ENCODE measurements around the gene ADGRB2.
A peak's percentile ranks its signal among the peaks of the same experiment; 100 is the strongest.

ADGRB2 gene, protein sequence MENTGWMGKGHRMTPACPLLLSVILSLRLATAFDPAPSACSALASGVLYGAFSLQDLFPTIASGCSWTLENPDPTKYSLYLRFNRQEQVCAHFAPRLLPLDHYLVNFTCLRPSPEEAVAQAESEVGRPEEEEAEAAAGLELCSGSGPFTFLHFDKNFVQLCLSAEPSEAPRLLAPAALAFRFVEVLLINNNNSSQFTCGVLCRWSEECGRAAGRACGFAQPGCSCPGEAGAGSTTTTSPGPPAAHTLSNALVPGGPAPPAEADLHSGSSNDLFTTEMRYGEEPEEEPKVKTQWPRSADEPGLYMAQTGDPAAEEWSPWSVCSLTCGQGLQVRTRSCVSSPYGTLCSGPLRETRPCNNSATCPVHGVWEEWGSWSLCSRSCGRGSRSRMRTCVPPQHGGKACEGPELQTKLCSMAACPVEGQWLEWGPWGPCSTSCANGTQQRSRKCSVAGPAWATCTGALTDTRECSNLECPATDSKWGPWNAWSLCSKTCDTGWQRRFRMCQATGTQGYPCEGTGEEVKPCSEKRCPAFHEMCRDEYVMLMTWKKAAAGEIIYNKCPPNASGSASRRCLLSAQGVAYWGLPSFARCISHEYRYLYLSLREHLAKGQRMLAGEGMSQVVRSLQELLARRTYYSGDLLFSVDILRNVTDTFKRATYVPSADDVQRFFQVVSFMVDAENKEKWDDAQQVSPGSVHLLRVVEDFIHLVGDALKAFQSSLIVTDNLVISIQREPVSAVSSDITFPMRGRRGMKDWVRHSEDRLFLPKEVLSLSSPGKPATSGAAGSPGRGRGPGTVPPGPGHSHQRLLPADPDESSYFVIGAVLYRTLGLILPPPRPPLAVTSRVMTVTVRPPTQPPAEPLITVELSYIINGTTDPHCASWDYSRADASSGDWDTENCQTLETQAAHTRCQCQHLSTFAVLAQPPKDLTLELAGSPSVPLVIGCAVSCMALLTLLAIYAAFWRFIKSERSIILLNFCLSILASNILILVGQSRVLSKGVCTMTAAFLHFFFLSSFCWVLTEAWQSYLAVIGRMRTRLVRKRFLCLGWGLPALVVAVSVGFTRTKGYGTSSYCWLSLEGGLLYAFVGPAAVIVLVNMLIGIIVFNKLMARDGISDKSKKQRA (N-terminal part only)

DNA sequence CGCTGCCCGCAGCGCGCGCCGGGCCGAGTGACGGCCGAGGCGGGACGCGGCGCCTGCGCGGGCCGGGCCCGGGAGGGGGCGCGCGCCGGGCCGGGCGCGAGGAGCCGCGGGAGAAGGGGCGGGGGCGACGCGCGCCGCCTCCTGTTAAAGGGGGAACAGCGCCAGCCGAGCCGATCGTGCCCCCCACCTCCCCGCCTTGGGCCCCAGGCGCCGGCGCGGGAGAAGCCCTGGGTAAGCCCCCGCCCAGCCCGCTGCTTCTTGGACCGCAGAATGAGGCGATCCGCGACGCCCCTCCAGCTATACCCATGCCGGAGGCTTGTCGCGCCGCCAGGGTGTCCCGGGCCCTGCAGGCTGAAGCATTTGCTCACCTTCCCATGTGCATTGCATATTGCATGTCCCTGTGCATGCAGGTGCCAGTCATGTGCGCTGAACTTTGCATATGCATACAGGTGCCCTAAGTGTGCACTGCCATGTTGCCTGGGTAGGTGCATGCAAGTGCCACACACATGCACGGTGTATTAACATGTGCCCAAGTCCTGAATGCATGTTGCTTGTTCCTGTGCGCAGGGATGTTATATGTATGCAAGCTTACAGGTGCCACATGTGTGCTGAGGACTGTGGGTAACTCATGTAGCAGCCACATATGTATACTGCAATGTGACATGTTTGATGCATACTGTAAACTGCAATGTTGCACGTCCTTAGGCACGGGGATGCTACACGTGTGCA lies at the start of gene ADGRB2:
Gene ADGRB2, minus strand, starts transcription at position 29 of the 729 bp plus-strand sequence. CDS start 7,119 bp downstream, outside the sequence.
- peak; percentile 73 for DNase-seq (ENCODE audit: low spot score)

DNA sequence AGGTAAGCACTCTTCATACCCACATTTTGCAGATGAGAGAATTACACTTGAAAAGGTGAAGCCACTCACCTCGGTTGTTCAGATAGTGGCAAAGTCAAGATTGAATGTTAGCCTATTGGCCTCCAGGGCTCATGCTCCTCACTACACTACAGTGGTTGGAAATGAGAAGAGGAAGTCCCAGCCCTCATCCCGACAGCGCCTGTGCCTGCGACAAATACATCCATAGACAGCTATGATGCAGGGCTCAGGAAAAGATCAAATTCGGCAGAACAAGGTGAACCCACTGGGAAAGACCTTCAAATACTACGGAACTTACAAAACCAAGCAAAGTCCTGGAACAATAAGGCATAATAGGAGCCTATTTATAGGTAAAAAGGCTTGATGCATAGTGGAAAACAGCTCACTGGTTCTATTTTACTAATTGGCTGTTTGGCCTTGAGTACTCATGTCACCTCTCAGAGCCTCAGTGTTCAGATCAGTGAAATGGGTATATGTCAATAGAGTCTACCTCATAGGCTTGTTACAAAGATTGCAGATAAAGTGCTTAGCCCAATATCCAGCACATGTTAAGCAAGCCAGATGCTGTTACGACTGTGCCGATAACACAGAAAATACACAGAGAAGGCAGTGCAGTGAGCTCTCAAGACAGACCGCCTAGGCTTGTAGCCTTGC lies 48.2 kb upstream of the ADGRB2 start:
- DNase-seq (ENCODE audit: low spot score), result no peak

DNA sequence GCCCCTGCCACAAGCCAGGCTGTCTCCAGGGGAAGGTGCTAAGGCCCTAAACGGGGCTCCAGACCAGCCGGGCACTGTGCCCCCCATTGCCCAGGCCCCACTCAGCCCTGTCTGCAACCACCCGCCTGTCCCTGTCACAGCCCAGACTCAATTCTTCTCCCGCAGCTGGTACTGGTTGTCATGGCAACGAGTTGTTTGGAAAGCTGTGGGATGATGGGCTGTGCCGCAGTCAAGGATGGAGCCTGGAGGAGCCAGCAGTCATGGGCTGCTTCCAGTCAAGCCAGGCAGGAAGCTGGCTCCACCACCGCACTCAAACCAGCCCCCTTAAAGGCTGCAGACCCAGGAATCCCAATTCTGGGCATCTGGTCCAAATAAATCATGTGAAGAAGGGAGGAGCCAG lies 47.5 kb upstream of the ADGRB2 start:
- no peak for DNase-seq (ENCODE audit: low spot score)

DNA sequence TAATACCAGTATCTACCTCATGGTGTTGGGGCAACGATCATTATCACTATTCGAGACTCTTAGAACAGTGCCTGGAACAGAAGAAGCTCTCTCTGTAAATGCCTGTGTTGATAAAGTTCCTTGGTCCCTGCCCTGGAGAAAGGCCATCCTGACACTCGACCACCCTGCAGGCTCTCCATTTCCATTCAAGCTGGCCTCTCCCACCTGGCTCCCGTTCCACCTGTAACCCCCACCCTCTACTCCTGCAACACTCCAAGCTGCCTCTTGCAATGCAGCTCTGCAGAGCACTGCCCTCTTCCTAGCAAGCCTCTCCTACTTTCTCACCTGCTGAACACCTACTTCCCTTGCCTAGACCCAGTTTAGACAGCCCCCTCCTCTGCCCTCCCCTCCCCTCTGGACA lies 45.6 kb upstream of the ADGRB2 start:
- no peak for DNase-seq (ENCODE audit: low spot score)

DNA sequence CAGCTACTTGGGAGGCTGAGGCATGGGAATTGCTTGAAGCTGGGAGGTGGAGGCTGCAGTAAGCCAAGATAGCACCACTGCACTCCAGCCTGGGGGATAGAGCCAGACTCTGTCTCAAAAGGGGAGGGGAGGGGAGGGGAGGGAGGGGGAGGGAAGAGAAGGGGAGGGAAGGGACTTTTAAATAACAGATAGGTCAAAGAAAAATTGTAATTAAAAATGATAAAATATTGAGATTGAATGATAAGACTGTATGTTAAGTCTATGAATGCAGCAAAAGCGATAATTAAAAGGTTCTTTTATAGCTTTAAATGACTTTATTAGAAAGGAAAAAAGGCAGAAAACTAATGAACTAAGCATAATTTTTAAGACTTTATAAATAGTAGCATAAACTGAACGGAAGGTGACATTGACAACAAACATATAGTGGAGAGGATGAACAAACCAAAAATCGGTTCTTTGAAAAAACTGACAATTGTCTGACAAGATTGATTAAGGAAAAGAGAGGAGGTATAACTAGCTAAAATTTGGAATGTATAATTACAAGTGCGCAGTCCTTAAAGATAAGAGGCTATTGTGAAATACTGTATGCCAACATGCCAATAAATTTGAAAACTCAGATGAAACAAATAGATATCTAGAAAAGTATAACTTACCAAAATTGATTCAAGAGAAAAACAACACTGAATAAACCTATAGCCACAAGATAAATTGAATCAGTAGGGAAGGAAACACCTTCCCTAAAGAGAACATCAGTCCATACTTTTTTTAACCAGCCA lies 43.3 kb upstream of the ADGRB2 start:
- DNase-seq (ENCODE audit: low spot score), result no peak

DNA sequence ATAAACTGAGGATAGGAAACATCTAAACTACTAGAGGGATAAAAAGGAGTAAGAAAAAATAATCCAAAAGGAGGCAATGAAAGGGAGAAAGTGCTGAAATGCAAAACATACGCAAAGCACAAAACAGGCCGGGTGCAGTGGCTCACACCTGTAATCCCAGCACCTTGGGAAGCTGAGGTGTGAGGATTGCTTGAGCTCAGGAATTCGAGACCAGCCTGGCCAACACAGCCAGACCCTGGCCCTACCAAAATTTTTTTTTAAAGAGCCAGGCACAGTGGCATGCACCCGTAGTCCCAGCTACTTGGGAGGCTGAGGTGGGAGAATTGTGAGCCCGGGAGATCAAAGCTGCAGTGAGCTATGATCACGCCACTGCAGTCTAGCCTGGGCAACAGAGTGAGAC lies 41.2 kb upstream of the ADGRB2 start:
- DNase-seq (ENCODE audit: low spot score), result no peak

DNA sequence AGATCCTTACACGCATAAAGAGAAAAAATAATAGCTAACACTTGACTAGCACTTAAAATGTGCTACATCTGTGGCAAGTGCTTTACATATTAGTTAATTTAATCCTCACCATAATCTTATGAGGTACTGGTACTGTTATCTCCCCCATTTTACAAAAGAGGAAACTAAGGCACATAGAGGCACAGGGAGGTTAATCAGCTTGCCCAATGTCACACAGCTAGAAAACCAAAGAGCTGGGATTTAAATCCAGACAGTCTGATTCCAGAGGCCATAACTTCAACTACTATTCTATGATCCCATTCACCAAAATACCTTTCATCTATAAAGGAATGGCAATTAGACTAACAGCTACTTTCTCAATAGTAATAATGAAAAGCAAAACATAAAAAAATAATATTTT lies 40.0 kb upstream of the ADGRB2 start:
- DNase-seq (ENCODE audit: low spot score), result no peak

DNA sequence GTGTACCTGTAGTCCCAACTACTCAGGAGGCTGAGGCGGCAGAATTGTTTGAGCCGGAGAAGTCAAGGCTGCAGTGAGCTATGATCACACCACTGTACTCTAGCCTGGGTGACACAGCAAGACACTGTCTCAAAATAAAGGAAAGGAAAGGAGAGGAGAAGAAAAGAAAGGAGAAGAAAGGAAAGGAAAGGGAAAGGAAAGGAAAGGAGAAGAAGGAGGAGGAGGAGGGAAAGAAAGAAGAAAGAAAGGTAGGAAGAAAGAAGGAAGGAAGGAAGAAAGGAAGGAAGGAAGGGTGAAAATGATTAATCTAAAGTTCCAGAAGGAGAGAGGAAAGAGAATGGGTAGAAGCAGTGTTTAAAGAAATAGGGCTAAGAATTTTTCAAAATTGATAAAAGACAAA lies 39.5 kb upstream of the ADGRB2 start:
- DNase-seq (ENCODE audit: low spot score), result no peak

DNA sequence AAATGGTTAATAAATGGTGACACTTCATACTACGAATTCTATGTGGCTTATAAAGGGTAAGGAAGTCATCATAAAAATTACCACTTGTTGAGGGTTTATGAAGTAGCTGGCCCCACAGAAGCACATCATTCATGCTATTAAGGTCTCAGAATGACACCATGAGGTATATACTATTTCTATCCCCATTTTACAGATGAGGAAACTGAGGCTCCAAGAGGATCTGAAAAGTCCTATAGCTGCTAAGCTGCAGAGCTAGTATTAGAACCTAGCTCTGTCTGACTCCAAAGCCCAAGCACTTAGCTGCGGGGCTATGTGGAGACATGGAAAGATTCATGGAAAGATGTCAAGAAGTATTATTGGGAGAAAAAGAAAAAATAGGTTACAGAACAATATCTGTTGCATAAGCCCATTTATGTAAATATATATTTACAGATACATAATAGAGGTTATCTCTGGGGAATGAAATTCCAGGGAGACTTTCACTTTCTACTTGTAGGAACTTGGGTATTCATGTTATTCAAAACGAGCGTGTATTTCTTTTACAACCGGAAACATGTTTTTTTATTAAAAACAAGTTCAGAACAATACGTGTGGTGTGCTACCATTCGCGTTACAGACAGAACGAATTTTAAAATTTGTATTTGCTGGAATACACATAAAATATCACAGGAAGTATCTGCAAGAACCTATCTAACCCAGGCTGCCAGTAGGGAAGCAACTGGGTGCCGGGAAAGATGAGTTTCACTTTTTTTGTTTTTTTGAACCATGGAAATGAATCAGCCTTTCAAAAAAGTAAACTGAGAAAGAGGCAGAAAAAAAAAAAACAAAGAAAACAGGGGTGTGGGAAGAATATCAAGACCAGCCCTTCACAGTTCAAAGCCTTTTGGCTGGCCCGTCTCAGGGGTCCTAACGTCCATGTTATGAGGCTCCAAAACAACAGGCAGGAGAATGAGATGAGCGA lies 38.3 kb upstream of the ADGRB2 start:
- no peak for DNase-seq (ENCODE audit: low spot score)

DNA sequence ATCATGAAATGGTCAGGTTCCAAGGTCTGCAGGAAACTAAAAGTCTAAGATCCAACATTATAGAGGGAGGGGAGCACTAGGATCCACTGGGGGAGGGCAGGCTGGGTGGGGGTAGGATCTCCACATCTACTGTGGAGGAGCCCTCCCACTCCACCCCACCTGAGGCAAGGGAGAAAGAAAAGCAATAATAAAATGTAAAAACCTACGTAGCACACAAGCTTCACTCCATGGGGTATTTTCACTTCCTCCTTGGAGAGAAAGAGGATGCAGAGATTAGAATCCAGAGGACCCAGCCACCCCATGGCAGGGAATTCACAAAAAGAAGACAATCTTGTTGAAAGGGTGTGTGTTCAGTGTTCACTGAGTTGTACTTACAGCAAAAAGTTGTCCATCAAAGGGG lies 37.3 kb upstream of the ADGRB2 start:
- peak; percentile 1 for DNase-seq (ENCODE audit: low spot score)

DNA sequence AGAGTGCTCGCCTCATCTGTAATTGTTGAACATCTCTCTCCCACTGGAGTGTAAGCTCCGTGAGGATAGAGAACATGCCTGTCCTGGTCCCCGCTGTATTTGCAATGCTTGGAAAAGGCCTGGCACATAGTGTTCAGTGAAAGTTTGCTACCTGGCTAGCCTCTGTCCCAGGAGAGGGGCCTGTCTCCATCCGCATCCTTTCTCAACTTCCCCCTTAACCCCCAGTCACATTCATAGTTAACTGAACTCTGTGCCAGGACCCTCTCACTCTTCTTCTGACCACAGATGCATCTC lies 36.5 kb upstream of the ADGRB2 start:
- DNase-seq (ENCODE audit: low spot score), result no peak

DNA sequence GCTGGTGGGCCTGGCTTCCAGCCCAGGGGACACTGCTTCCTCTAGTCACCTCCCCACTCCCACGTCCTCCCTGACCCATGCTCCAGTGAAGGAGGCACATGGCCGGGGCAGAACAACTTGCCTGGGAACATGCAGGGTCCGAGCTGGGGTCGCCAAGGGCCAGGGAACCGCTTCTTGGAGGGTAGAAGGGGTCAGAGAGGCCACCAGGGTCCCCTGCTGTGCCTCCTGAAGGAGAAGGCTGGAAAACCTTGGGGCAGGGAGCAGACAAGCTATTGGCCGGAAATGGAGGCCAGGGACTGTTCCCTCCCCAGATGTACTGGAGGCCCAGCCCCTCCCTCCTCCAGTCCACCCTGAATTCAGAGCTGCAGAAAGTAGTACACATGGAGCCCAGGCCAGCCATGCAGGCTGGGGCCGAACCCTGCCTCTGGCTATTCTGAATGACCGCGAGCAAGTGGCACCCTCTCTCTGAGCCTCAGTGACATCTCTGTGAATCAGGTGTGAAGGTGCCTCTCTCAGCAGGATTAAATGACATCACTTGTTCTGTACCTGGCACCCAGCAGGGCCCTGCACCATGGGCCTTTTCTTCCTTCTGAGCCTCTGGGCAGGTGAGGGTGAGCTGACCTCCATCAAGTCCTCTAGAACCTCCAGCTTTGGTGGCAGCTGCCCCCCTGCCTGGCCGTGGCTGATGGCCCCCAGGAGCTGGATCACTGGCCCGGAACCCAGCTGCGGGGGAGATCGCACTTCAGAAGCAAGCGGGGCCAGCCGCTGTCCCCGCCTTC lies 35.9 kb upstream of the ADGRB2 start:
- peak; percentile 2 for DNase-seq (ENCODE audit: low spot score)

DNA sequence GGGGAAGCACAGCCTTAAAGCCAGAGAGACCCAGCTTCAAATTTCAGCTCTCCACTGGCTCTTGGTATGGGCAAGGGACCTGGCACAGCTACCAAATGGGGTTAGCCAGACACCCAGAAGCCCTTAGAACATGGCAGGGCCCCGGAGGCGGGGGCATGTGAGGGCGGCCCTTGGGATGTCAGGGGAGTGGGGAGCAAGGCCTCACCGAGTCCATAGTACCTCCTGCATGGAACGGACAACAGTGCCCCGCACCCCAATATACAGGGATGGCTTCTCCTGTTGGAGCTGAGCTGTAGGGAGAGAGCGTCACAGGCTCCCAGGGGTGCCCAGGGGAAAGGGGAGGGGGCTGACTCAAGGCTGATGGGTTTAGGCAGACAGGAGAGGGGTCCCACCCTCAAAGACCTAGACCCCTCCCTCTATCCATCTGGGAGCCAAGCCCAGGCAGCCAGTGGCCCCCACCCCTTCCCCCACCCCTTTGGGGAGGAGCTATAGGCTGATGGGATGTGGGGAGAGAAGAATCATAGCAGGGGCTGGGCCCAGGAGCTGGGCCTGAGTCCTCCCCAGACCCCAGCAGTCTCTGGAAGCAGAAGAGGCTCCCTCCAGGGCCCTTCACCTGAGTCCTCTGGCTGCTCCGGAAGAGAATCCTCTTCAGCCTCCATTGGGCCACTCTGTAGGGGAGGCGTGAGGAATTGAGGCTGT lies 35.2 kb upstream of the ADGRB2 start:
- DNase-seq (ENCODE audit: low spot score), result peak; percentile 1

DNA sequence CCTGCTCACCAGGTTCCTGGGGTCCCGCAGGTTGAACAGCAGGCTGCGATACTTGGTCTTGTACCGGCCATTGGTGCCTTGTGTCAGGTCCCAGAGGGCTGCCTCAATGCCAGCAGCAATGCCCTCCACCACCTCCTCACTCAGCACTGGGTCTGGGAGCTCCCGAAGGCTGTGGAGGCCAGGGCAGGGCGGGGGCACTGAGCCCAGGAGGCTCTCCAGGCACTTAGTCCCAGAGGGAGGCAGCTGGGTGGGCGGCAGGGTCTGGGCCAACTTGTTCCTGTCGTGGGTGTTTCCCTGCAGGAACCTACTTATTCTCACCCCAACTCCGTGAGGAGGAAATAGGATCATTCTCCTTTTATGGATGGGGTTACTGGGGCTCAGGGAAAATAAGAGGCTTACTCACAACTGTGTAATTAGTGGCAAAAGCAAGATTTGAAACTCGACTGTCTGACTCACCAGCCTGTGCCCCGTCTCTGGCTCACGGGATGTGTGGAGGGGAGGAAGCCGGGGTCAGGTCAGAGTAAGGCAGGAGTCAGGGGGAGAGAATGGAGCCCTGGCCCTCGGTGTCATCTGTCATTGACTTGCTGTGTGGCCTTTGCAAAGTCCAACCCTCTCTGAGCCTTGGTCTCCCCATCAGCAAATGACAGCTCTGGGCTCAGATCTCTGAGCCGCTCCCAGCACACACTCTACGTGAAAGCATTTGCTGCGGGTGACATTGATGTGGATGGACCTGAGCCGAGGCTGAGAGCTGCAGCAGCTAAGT lies 34.5 kb upstream of the ADGRB2 start:
- DNase-seq (ENCODE audit: low spot score), result no peak

DNA sequence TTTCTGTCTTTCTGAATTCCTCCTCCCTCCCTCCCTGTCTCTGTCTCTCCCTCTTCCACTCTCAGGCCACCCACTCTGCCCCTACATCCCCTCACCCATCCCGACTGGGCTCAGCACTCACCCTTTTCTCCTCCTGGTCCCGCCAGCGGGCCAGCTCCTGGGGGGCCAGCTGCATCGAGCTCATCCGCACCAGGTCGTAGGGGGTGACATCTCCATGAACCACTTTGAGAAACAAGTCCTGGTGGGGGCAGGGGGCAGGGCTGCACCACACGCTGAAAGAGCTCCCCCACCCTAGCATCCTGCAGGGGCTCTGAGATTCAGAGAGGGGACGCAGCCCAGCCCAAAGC lies 33.9 kb upstream of the ADGRB2 start:
- DNase-seq (ENCODE audit: low spot score), result no peak

DNA sequence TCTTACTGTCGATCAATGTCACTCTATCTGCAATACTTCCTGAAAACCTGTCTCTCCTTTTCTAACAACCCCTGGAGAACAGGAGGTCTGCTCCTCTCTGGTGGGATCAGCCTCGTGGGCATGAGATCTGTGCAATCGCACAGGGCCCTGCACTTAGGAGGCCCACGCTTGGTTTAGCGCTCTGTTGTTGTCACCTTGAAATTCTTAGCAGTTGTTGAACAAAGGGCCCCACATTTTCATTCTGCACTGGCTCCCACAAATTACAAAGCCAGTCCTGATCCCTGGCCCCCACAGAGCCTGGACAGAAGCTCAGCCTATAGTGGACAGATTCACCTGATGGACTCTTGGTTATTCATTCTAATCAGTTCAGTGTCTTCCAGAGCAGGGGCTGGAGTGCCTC lies 33.1 kb upstream of the ADGRB2 start:
- no peak for DNase-seq (ENCODE audit: low spot score)

DNA sequence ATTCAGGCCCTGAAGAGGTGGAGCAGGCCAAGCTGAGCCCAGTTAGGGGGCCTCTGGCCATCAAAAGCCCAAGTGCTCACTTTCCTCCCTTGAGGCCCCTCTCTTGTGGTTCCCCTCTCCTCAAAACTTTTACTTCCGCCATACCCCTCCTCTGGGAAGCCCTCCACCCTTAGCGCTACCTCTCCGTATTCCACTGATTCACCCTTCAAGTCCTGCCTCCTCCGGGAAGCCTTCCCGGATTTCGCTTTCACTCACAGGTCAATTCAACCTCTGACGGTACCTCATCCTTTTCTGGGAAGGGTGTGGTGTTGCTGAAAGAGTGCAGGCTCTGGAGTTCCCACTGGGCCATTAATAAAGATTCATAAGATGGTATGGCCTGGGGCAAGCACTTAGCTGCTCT lies 32.6 kb upstream of the ADGRB2 start:
- DNase-seq (ENCODE audit: low spot score), result no peak

All from HuH-7.5 (cell line).